ENCODE data around the gene KIF17.
A peak's percentile ranks its signal among the peaks of the same experiment; 100 is the strongest.
"Not testable (repeated sequence)": the region's sequence is repeated elsewhere in the genome, so short reads cannot be mapped to it uniquely, and the experiment has no call there.

Gene KIF17

GRCh38 chr1:20726932-20727745 is 9.3 kb upstream of the KIF17 start:
- DNase-seq: no peak

GRCh38 chr1:20726118-20726911 is 8.5 kb upstream of the KIF17 start:
- no peak for DNase-seq

- DNase-seq: no peak
These were observed 7.6 kb upstream of the KIF17 start for GRCh38 chr1:20725189-20726117.

GRCh38 chr1:20724364-20725188 is 6.8 kb upstream of the KIF17 start:
- no peak for DNase-seq

DNA sequence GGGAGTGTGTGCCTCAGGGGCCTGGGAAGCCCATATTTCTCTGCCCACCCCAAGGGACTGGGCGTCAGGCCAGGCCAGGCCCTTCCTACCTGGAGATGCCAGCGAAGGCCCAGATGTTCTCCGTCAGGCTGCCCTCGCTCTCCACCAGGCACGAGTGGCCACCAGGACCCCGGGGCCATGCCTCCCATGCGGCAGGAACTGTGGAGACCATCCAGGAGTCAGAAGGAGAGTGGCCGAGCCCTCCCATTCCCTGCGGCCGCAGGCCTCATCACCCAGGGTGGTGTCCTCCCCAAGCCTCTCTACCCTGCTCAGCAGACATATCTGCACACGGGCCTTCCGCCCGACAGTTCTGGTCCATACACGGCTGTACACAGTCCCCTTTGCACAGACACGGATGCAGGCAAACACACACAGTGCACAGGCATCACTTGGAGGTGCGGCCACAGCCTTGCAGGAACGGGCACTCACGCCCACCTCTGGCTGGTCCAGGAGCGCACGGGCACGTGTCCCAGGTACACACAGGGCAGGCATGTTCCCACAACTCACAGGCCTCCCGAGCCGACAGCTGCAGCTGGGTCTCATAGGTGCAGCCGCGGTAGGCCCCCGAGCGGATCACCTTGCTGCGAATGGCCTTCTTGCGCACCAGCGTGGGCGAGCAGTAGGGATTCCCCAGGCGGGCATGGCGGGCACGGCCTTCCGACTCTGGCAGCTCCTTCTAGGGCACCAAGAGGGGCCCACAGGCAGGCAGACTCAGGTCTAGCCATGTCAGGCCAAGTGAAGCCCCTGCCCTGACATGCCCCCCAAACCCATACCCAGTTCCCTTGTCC is 5.9 kb upstream of the KIF17 start:
- no peak for DNase-seq

GRCh38 chr1:20723159-20723536 is 5.3 kb upstream of the KIF17 start:
- DNase-seq: no peak

DNA sequence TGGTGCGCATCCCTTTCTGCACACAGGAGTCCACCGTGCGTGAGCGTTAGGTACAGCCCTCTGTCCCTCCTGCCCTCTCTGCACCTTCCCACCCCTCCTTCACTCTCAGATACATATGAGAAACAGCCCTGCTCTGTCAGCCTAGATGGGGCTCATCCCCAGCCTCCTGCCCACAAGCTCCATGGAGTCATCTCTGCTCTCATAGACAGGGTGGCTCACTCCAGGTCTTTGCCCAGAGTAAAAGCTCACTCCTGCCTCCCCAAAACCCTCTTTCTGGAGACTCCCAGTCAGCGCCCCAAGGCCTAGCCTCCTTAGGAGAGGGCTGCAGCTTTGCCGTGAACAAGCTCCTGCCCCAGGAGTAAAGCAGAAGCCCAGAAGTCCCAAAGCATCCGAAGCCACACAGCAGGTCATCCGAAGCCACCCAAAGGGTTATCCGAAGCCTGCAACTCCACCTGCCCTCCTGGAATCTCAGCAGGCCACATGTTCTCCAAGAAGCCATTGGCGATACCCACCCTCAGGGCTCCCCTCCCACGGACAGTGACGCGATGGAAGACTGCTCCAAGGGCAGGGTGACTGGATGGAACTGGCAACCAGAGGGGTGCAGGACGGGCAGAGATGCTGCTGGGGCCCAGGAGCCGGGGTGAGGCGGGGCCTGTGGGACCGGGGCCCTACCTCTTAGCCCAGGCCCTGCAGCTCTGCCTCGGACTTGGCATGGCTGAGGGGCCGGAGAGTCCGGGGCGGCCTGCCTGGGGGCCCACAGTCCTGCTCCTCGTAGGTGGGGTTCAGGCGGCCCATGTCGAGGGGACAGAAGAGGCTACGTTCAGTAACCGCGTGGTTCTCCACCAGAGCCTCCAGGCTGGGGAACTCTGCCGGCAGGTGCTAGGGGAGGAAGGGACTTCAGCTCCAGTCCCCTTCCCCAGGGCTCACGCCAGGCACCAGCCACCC is 3.6 kb upstream of the KIF17 start:
- no peak for DNase-seq

DNA sequence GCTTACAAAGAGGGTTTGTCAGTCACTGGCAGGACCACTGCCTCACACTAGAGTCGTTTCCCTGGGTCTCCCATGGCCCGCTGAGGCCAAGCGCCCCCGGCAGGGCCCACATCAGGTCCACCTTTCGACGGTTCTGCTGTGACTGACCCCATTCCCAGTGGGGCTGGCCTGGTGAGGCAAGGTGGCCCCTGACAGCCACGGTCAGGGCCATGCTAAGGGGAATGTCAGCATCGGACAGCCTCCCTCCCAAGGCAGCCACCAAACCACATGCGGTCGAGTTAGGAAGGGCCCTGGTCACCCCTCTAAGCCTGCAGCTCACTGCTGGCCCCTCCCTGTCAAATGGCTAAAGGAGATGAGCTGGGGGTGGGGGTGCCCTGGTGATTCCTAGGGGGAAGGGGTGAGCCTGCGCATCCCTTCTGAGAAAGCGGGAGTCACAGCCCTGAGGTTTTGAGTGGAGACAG is 2.9 kb upstream of the KIF17 start:
- DNase-seq: no peak

DNA sequence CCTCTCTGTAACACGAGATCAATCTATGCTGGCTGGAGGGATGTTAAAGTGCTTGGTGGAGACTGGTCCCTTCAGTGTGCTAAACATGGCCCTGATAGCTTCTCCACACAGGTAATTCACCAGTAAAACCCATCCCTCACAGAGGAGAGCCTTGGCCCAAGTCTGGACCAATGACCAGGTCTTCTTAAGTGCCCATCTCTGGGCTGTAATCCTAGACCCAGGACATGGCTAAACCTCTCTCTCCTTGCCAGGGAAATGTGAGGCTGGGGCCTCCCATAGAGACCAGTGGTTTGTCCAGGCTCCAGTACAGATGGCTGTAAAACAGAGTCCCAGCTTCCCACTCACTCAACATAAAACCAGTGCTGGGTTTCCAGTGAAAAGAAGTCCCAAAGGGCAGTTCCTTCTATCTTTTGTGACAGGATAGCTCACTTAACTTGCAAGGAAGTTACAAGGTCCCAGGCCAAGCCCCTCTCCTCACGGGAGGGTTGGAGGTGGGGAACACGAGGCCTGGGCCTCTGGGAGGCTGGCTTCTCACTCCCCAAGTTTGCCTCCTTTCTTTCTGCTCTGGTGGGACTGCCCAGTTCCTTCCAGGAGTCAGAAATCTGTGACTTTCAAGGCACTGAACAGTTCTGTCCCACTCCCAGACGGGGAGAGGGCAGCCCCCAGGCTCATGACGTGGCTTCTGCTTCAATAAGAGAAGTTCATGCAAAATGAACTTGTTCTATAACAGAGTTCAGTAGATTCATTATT is 2.2 kb upstream of the KIF17 start:
- no peak for DNase-seq

DNA sequence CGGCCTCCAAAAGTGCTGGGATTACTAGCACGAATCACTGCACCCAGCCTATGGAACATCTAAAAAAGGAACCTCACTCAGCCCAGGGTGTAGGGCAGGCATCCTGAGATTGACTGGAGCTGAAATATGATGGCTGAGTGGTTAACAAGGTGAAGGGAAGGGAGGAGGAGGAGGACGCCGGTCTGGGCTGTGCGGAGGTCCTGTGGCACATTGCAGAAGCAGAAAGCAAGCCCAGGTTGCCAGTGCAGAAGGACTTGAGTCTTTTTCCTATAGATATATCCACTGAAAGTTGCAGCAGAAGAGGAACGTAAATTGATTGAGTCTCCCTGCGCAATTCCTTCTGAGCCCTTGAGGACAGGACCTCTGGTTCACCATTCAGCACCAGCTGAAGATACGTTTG is 1.5 kb upstream of the KIF17 start:
- DNase-seq: no peak

DNA sequence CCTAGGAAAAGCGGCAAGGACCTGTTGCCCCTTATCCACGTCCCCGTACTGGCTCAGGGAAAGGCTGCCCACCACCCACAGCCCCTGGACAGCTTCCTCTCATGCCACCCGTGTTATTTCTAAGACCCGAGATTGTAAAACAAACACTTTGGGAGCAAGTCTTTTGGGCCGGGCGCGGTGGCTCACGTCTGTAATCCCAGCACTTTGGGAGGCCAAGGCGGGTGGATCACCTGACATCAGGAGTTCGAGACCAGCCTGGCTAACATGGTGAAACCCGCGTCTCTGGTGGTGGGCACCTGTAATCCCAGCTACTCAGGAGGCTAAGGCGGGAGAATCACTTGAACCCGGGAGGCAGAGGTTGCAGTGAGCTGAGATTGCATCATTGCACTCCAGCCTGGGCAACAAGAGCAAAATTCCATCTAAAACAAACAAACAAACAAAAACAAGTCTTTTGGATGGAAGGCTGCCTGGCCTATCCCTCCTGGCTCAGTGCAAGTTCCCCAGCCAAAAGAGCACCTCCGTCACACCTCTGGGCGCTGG is 606 bp upstream of the KIF17 start:
- DNase-seq: not testable (repeated sequence)

GRCh38 chr1:20716232-20716631 is 1.6 kb downstream of the KIF17 start:
- DNase-seq: no peak

DNA sequence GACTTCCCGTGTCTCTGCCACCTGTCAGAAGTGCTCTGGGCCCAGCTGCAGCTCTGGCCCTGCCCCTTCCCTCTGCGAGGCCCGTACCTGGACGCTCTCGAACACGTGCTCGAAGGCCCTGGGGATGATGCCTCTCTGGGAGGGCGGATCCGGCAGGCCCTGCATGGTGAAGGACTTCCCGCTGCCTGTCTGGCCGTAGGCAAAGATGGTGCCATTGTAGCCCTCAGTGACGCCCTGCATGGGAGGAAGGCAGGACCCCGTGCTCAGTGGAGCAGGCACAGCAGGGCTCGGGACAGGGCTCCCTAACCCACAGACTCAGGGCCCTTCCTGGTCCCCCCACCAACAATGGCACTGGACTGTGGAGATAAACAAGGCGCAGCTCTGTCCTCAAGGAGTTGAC is 2.4 kb downstream of the KIF17 start:
- no peak for DNase-seq

- no peak for DNase-seq
These were observed 4.4 kb downstream of the KIF17 start for GRCh38 chr1:20713440-20713839.

DNA sequence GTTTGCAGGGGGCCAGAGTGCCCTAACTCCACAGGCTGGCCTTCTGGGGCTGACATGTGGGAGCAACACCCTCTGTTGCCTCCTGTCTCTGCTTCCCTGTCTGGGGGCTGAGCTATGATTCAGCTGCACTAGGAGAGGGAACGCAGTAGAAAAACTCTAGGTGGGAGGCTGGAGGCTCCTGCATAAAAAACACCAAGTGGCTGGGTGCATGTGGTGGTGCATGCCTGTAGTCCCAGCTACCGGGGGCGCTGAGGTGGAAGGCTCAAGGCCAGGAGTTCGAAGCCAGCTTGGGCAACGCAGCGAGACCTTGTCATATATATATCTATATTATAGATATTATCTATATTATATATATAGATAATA is 5.6 kb downstream of the KIF17 start:
- DNase-seq: no peak

- DNase-seq: peak; percentile 34
These were observed 6.3 kb downstream of the KIF17 start for GRCh38 chr1:20711285-20712214.

GRCh38 chr1:20710469-20711284 is 7.1 kb downstream of the KIF17 start:
- no peak for DNase-seq
